OCI-LY1 (cell line): ENCODE measurements around the gene BZW1.

Experiments
- H2AFZ ChIP-seq: fragments of 200-600 bp; sonication (generic), shearing (Covaris generic); 2 replicates; pipeline ENCODE4 v1.6.0; 2014; ENCODE audit warnings: antibody characterized with exemption, mild to moderate bottlenecking, low read length
- H3F3A ChIP-seq: fragments of 200-600 bp; sonication (generic), shearing (Covaris generic); 2 replicates; pipeline ENCODE4 v1.6.0; 2014; ENCODE audit warnings: mild to moderate bottlenecking, antibody characterized with exemption, low read length, moderate library complexity; ENCODE audit not compliant: insufficient read depth
- H3K27ac ChIP-seq: fragments of 200-600 bp; sonication (generic); 2 replicates; pipeline ENCODE4 v1.5.1; 2014; ENCODE audit warnings: low read length, mixed run types, mild to moderate bottlenecking, low read depth; ENCODE audit not compliant: poor library complexity, severe bottlenecking
- H3K27me3 ChIP-seq: fragments of 200-600 bp; sonication (generic); 2 replicates; pipeline ENCODE4 v1.6.0; 2014; ENCODE audit warnings: antibody characterized with exemption, mild to moderate bottlenecking, low read length, moderate library complexity; ENCODE audit not compliant: insufficient read depth
- H3K36me3 ChIP-seq: fragments of 200-600 bp; sonication (generic); 2 replicates; pipeline ENCODE4 v1.6.1; 2014; ENCODE audit warnings: mild to moderate bottlenecking, antibody characterized with exemption, low read length, moderate library complexity, mixed read lengths; ENCODE audit not compliant: insufficient read depth
- H3K4me1 ChIP-seq: fragments of 200-600 bp; sonication (generic); 2 replicates; pipeline ENCODE4 v1.5.1; 2014; ENCODE audit warnings: mild to moderate bottlenecking, low read length, moderate library complexity; ENCODE audit not compliant: insufficient read depth, severe bottlenecking
- H3K4me2 ChIP-seq: fragments of 200-600 bp; sonication (generic), shearing (Covaris generic); 2 replicates; pipeline ENCODE4 v1.6.1; 2014; ENCODE audit warnings: low read length
- H3K4me3 ChIP-seq: fragments of 200-600 bp; sonication (generic); 2 replicates; pipeline ENCODE4 v1.5.1; 2014; ENCODE audit warnings: low read length, low read depth, mild to moderate bottlenecking, mixed read lengths; ENCODE audit not compliant: poor library complexity, severe bottlenecking
- H3K79me2 ChIP-seq: fragments of 200-600 bp; shearing (Covaris generic); 2 replicates; pipeline ENCODE4 v1.6.1; 2016; ENCODE audit warnings: mixed run types, low read length, mixed read lengths; ENCODE audit not compliant: insufficient read depth
- H3K9ac ChIP-seq: fragments of 200-600 bp; sonication (generic), shearing (Covaris generic); 2 replicates; pipeline ENCODE4 v1.6.1; 2014; ENCODE audit warnings: mild to moderate bottlenecking, low read length, mixed read lengths
- H3K9me2 ChIP-seq: fragments of 200-600 bp; sonication (generic), shearing (Covaris generic); 2 replicates; pipeline ENCODE4 v1.6.1; 2014; ENCODE audit warnings: low read depth, mild to moderate bottlenecking, low read length, mixed read lengths
- H3K9me3 ChIP-seq: fragments of 200-600 bp; shearing (Covaris generic); 2 replicates; pipeline ENCODE4 v1.6.1; 2014; ENCODE audit warnings: low read length, mixed read lengths
- H4K20me1 ChIP-seq: fragments of 200-600 bp; sonication (generic), shearing (Covaris generic); 2 replicates; pipeline ENCODE4 v1.6.0; 2016; ENCODE audit warnings: mild to moderate bottlenecking, low read length; ENCODE audit not compliant: insufficient read depth
- EZH2 ChIP-seq: fragments of 200-600 bp; sonication (generic), shearing (Covaris generic); IDR thresholded peaks from 2 replicates; pipeline ENCODE4 v1.8.0; 2017; ENCODE audit warnings: borderline replicate concordance, mixed run types, mild to moderate bottlenecking, antibody characterized with exemption, low read length, moderate library complexity, mixed read lengths
- TF ChIP-seq, protein P1 (sequence below): fragments of 200-600 bp; sonication (generic), shearing (Covaris generic); IDR thresholded peaks from 2 replicates; pipeline ENCODE4 v1.5.1; 2017; ENCODE audit warnings: mild to moderate bottlenecking, antibody characterized with exemption, low read length, moderate library complexity, mixed read lengths

Gene BZW1

DNA sequence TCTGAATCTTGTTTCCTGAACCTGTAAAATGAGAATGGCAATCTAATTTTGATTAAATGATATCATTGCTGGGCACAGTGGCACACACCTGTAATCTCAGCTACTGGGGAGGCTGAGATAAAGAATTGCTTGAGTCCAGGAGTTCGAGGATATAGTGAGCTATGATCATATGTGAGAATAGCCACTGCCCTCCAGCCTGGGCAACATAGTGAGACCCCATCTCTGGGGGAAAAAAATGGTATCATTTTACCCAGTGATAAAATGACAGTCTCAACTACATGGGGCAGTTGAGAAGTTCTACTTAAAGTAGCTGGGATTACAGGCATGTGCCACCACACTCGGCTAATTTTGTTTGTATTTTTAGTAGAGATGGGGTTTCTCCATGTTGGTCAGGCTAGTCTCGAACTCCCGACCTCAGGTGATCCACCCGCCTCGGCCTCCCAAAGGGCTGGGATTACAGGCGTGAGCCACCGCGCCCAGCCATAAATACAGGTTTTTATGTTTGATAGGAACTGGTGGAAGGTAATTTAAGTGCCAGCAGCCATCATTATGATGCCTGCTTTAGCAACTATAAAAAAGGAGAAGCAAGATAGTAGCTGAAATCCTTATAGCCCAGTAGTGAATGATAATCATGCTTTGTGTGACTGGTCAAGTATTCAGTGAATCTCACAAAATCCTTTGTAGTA is 17.0 kb downstream of the BZW1 start:
- no peak overlapping the region for H3K4me2 ChIP-seq
- no peak for TF ChIP-seq EZH2
- TF ChIP-seq, protein P1, sequence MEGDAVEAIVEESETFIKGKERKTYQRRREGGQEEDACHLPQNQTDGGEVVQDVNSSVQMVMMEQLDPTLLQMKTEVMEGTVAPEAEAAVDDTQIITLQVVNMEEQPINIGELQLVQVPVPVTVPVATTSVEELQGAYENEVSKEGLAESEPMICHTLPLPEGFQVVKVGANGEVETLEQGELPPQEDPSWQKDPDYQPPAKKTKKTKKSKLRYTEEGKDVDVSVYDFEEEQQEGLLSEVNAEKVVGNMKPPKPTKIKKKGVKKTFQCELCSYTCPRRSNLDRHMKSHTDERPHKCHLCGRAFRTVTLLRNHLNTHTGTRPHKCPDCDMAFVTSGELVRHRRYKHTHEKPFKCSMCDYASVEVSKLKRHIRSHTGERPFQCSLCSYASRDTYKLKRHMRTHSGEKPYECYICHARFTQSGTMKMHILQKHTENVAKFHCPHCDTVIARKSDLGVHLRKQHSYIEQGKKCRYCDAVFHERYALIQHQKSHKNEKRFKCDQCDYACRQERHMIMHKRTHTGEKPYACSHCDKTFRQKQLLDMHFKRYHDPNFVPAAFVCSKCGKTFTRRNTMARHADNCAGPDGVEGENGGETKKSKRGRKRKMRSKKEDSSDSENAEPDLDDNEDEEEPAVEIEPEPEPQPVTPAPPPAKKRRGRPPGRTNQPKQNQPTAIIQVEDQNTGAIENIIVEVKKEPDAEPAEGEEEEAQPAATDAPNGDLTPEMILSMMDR = no peak
- H3K9ac ChIP-seq = no peak overlapping the region
- H3K9me2 ChIP-seq = no peaks in the 10 kb centered on the region
- H3K27ac ChIP-seq = no peak overlapping the region
- no peaks in the 10 kb centered on the region for H3K27me3 ChIP-seq
- H3K4me3 ChIP-seq = no peak overlapping the region
- no peak overlapping the region for H2AFZ ChIP-seq
- peaks cover 16% of the 10 kb centered on the region; the same call in 1 of the 2 replicates for H3K36me3 ChIP-seq
- no peaks in the 10 kb centered on the region for H3K79me2 ChIP-seq
- no peaks in the 10 kb centered on the region for H3K9me3 ChIP-seq
- H3F3A ChIP-seq = peaks cover 3% of the 10 kb centered on the region; the same call in 1 of the 2 replicates
- no peaks in the 10 kb centered on the region for H3K4me1 ChIP-seq
- H4K20me1 ChIP-seq = no peaks in the 10 kb centered on the region

DNA sequence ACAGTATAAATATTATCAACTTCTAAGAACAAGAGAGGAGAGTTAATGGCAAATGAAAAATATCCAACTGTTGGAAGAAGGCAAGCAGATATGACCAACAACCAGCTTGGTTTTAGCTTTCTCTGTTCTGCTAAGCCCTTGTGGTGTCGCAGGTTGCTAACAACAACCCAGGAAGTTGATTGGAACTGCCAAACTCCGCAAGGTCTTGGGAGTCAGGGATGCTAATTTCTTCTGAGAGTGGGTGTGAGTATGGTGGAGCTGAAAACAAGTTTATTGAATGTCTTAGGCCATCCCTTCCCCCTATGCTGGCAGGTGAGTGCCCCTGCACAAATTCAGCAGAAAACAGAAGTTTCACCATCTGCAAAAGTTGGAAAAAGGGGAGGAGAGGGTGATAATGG is 17.5 kb downstream of the BZW1 start:
- TF ChIP-seq, protein P1 = no peak
- no peak for TF ChIP-seq EZH2
- no peaks in the 10 kb centered on the region for H3K27me3 ChIP-seq

GRCh38 chr2:200834701-200835100 is 23.0 kb downstream of the BZW1 start:
- Histone ChIP-seq H3K79me2 (no peaks in the 10 kb centered on the region), H3K27ac (no peak overlapping the region), H3K9ac (no peak overlapping the region), H3K4me2 (no peak overlapping the region), H2AFZ (no peak overlapping the region), H3K9me3 (peaks cover 10% of the 10 kb centered on the region; the same call in 1 of the 2 replicates), H3K4me1 (no peaks in the 10 kb centered on the region), H3K9me2 (no peaks in the 10 kb centered on the region), H4K20me1 (no peaks in the 10 kb centered on the region), H3K27me3 (no peaks in the 10 kb centered on the region), H3K36me3 (no peaks in the 10 kb centered on the region), H3F3A (no peaks in the 10 kb centered on the region), H3K4me3 (no peak overlapping the region)
- TF ChIP-seq, protein P1 = no peak
- no peak for TF ChIP-seq EZH2

More for the DNA sequence above, 17.5 kb downstream of the BZW1 start:
- Histone ChIP-seq H3K9me2 (no peaks in the 10 kb centered on the region), H4K20me1 (no peaks in the 10 kb centered on the region), H3K79me2 (no peaks in the 10 kb centered on the region), H3K4me1 (no peaks in the 10 kb centered on the region), H3K4me3 (no peak overlapping the region), H3K36me3 (peaks cover 11% of the 10 kb centered on the region; the same call in 1 of the 2 replicates), H3K27ac (no peak overlapping the region), H2AFZ (no peak overlapping the region), H3K4me2 (no peak overlapping the region), H3K9ac (no peak overlapping the region), H3K9me3 (no peaks in the 10 kb centered on the region), H3F3A (peaks cover 2% of the 10 kb centered on the region; the same call in 1 of the 2 replicates)
